Stomach (tissue), 4 donors: Measurements from ENCODE around the gene EPS8L2.

Experiments used
- POLR2A ChIP-seq, 4 donors: fragments of 450-650 bp; IDR thresholded peaks; one replicate each; pipeline ENCODE4 v1.6.1; 2016; ENCODE audit warnings: antibody characterized with exemption in 4 of 4, control low read depth in 2 of 4, mild to moderate bottlenecking in 1 of 4, moderate library complexity in 1 of 4
- TF ChIP-seq, protein P1 (sequence below), 7 experiments: fragments of 450-650 bp in 4 of 7; fragments of 200-600 bp in 3 of 7; sonication (generic) in 3 of 7; IDR thresholded peaks; one replicate each; pipeline ENCODE4 v1.5.1; 2016 to 2019; ENCODE audit warnings: antibody characterized with exemption in 7 of 7, control low read depth in 2 of 7, mild to moderate bottlenecking in 1 of 7

DNA sequence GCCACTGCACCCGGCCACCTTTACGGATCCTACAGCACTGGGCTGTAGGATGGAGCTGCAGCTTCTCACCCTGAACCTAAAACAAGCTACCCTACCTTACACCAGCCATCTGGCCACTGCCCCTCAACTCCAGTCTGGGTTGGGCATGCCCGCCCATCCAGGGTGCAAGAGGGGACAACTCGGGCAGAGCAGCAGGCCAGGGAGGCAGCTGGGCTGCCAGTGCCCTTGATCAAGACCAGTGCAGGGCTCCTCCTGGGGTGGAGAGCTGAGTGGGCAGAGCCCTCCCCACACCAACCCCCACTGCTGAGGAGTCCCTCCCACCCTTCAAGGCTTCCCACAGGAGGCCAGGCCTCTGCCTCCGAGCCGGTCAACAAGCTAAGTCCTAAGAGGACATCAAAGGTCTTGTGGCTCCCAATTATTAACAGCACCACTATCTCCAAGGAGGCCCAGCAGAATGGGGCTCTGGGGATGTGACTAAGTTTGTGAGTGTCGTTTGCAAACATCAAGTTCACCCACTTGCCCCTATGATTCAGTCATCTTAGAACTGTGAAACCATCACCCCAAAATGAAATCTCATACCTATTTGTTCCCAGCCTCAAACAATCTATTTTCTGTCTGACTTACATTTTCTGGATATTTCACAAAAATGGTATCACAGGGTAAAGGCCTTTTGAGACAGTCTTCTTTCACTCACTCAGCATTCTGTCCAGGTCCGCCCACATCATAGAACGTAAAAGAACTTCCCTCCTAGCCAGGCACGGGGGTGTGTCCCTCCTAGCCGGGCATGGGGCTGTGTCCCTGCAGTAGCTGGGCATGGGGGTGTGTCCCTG is 60.3 kb downstream of the EPS8L2 start:
- TF ChIP-seq, protein P1, sequence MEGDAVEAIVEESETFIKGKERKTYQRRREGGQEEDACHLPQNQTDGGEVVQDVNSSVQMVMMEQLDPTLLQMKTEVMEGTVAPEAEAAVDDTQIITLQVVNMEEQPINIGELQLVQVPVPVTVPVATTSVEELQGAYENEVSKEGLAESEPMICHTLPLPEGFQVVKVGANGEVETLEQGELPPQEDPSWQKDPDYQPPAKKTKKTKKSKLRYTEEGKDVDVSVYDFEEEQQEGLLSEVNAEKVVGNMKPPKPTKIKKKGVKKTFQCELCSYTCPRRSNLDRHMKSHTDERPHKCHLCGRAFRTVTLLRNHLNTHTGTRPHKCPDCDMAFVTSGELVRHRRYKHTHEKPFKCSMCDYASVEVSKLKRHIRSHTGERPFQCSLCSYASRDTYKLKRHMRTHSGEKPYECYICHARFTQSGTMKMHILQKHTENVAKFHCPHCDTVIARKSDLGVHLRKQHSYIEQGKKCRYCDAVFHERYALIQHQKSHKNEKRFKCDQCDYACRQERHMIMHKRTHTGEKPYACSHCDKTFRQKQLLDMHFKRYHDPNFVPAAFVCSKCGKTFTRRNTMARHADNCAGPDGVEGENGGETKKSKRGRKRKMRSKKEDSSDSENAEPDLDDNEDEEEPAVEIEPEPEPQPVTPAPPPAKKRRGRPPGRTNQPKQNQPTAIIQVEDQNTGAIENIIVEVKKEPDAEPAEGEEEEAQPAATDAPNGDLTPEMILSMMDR (IDR thresholded peaks at IDR 0.05) = no peak
- no peak for TF ChIP-seq POLR2A (IDR thresholded peaks at IDR 0.05)
